Hindlimb muscle (tissue), 1 donor: ENCODE results near the gene PGM5. TPM values are rescaled to one million over a fixed set of nuclear protein-coding genes. Genes with fewer than 3 reads are reported as not detected.

ENCODE experiments used
- DNase-seq: peaks from one replicate; pipeline ENCODE4 v3.0.0-alpha.2; 2013
- polyA plus RNA-seq: library from polyadenylated mRNA; unstranded; fragments of 120-200 nt; gene quantifications from one replicate; pipeline ENCODE4 v1.2.1, GENCODE V29; 2013; ENCODE audit not compliant: insufficient read length

Gene PGM5
- polyA plus RNA-seq, 1 donor: 61.6 TPM

GRCh38 chr9:68540712-68541535 is 184.5 kb downstream of the PGM5 start, which contains the start of gene TMEM252:
TMEM252 (minus strand) TSS chr9:68540883; CDS start chr9:68540814, 69 bp downstream.
- no peak for DNase-seq

- no peak for DNase-seq
Measured at GRCh38 chr9:68541568-68541967, 185.2 kb downstream of the PGM5 start.

GRCh38 chr9:68545033-68545705 is 188.8 kb downstream of the PGM5 start:
- no peak for DNase-seq

GRCh38 chr9:68546596-68547390 is 190.4 kb downstream of the PGM5 start:
- no peak for DNase-seq

GRCh38 chr9:68547417-68547816 is 191.0 kb downstream of the PGM5 start:
- DNase-seq: no peak

- no peak for DNase-seq
Measured at GRCh38 chr9:68548241-68548640, 191.8 kb downstream of the PGM5 start.

- DNase-seq: no peak
Measured at GRCh38 chr9:68551191-68551590, 194.8 kb downstream of the PGM5 start.

- no peak for DNase-seq
Measured at GRCh38 chr9:68552700-68553476, 196.5 kb downstream of the PGM5 start.

GRCh38 chr9:68555437-68556150 is 199.2 kb downstream of the PGM5 start:
- no peak for DNase-seq

- no peak for DNase-seq
Measured at GRCh38 chr9:68558545-68558944, 202.1 kb downstream of the PGM5 start.

- DNase-seq: no peak
Measured at GRCh38 chr9:68560071-68560844, 203.8 kb downstream of the PGM5 start.

GRCh38 chr9:68562461-68562860 is 206.1 kb downstream of the PGM5 start:
- DNase-seq: no peak

- no peak for DNase-seq
Measured at GRCh38 chr9:68567565-68567964, 211.2 kb downstream of the PGM5 start.

GRCh38 chr9:68574150-68574549 is 217.7 kb downstream of the PGM5 start:
- DNase-seq: no peak

GRCh38 chr9:68575817-68576216 is 219.4 kb downstream of the PGM5 start:
- DNase-seq: no peak

GRCh38 chr9:68577774-68578591 is 221.6 kb downstream of the PGM5 start:
- DNase-seq: no peak
